PC-9 (cell line): ENCODE data around the gene DNAJC7. TPM values are rescaled to one million over a fixed set of nuclear protein-coding genes. Genes with fewer than 3 reads are reported as not detected.

Experiments used
- BruUV-seq: library from RNA; stranded (reverse); fragments of 400-500 nt; replicated peaks from 2 replicates; lab custom pipeline; 2021; lab: Mats Ljungman, UMichigan
- CTCF ChIA-PET: fragments of 300-600 bp; sonication (Branson Sonifier 250); formaldehyde crosslinking; loops from one replicate; lab custom pipeline; 2022; ENCODE audit warnings: antibody characterized with exemption; lab: Charles Lee
- POLR2A ChIA-PET: fragments of 300-600 bp; sonication (Branson Sonifier 250); formaldehyde crosslinking; loops from one replicate; lab custom pipeline; 2022; ENCODE audit warnings: antibody characterized with exemption; ENCODE audit not compliant: unreplicated experiment; lab: Charles Lee
- DNase-seq, 2 experiments: peaks; one replicate each; pipeline versions ENCODE4 v3.0.0 to v3.0.0-alpha.2; 2015 to 2022; ENCODE audit warnings: mixed read lengths in 1 of 2
- H2AFZ ChIP-seq: fragments of 200-600 bp; sonication (generic); 2 replicates; pipeline ENCODE4 v1.8.1; 2017; ENCODE audit warnings: antibody characterized with exemption
- H3F3A ChIP-seq: fragments of 200-600 bp; sonication (generic); 2 replicates; pipeline ENCODE4 v1.8.1; 2017; ENCODE audit warnings: antibody characterized with exemption, mild to moderate bottlenecking, low read depth; ENCODE audit not compliant: insufficient read depth
- H3K27ac ChIP-seq: fragments of 200-600 bp; sonication (generic); 2 replicates; pipeline ENCODE4 v1.6.1; 2016; ENCODE audit warnings: mixed run types
- H3K27me3 ChIP-seq: fragments of 200-600 bp; sonication (generic); 2 replicates; pipeline ENCODE4 v1.6.1; 2016; ENCODE audit warnings: low read depth, mixed run types; ENCODE audit not compliant: insufficient read depth
- H3K36me3 ChIP-seq: fragments of 200-600 bp; sonication (generic); 2 replicates; pipeline ENCODE4 v1.6.1; 2016; ENCODE audit warnings: low read depth, mixed run types
- H3K4me1 ChIP-seq: fragments of 200-600 bp; sonication (generic); replicated peaks from 2 replicates; pipeline ENCODE4 v1.6.1; 2016; ENCODE audit warnings: mixed run types; ENCODE audit not compliant: insufficient read depth
- H3K4me2 ChIP-seq: fragments of 200-600 bp; sonication (generic); 2 replicates; pipeline ENCODE4 v1.6.1; 2017; ENCODE audit warnings: mixed run types
- H3K4me3 ChIP-seq: fragments of 200-600 bp; sonication (generic); 2 replicates; pipeline ENCODE4 v1.6.1; 2016; ENCODE audit warnings: mixed run types
- H3K79me2 ChIP-seq: fragments of 200-600 bp; sonication (generic); 2 replicates; pipeline ENCODE4 v1.6.1; 2017; ENCODE audit warnings: low read depth, mixed run types
- H3K9me2 ChIP-seq: fragments of 200-600 bp; sonication (generic); 2 replicates; pipeline ENCODE4 v1.8.1; 2017; ENCODE audit warnings: mild to moderate bottlenecking; ENCODE audit not compliant: insufficient read depth
- H3K9me3 ChIP-seq: fragments of 200-600 bp; sonication (generic); 2 replicates; pipeline ENCODE4 v1.8.1; 2016; ENCODE audit warnings: low read depth; ENCODE audit not compliant: insufficient read depth
- H4K20me1 ChIP-seq: fragments of 200-600 bp; sonication (generic); 2 replicates; pipeline ENCODE4 v1.8.1; 2017; ENCODE audit not compliant: insufficient read depth
- EZH2 ChIP-seq: fragments of 200-600 bp; sonication (generic); IDR thresholded peaks from 2 replicates; pipeline ENCODE4 v1.8.0; 2017; ENCODE audit warnings: antibody characterized with exemption, low read depth
- intact Hi-C: fragments of 100-400 bp; cut with micrococcal nuclease; formaldehyde crosslinking; loops from one replicate; pipeline ENCODE4 v1.10.0; 2022; ENCODE audit not compliant: unreplicated experiment
- total RNA-seq: library from RNA; stranded (reverse); gene quantifications from 2 replicates; pipeline ENCODE4 v1.2.3, GENCODE V29; 2021
- TF ChIP-seq, protein P1 (sequence below): fragments of 200-600 bp; sonication (generic); conservative IDR thresholded peaks from 2 replicates; pipeline ENCODE4 v1.6.1; 2017; ENCODE audit warnings: mixed run types, antibody characterized with exemption, mild to moderate bottlenecking, moderate library complexity

Gene DNAJC7
- total RNA-seq, 1 experiment from 2014 or later, result 96.1 TPM

DNA sequence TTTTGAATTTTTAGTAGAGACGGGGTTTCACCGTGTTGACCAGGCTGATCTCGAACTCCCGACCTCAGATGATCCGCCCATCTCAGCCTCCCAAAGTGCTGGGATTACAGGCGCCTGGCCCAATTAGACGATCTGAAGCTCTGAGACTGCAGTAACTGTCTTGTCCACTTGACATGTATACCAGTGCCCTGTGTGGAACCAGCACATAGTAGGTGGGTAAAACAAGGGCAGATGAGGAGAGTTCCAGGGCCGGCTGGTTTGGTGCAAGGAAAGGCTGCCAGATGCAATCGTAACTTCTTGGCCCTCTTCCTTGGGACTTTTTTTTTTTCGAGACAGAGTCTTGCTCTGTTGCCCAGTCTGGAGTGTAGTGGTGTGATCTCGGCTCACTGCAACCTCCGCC is 30.1 kb upstream of the DNAJC7 start:
- no peaks in the 10 kb centered on the region for H3K27me3 ChIP-seq
- H3K4me1 ChIP-seq, result 0 out of 2 replicates have a peak, but pooled peaks cover 3% of the 10 kb centered on the region
- no peaks in the 10 kb centered on the region for H4K20me1 ChIP-seq
- H3K9me3 ChIP-seq, result no peaks in the 10 kb centered on the region
- no peaks in the 10 kb centered on the region for H3K9me2 ChIP-seq
- H2AFZ ChIP-seq, result no peak overlapping the region
- ChIA-PET CTCF (no interaction called here), POLR2A (no interaction called here)
- intact Hi-C loops, result no loop called here
- no TSS peak for BruUV-seq
- DNase-seq, result no peak
- no peaks in the 10 kb centered on the region for H3F3A ChIP-seq
- H3K27ac ChIP-seq, result no peak overlapping the region
- no peak overlapping the region for H3K4me3 ChIP-seq
- H3K4me2 ChIP-seq, result no peak overlapping the region
- TF ChIP-seq EZH2, result no peak
- TF ChIP-seq, protein P1, sequence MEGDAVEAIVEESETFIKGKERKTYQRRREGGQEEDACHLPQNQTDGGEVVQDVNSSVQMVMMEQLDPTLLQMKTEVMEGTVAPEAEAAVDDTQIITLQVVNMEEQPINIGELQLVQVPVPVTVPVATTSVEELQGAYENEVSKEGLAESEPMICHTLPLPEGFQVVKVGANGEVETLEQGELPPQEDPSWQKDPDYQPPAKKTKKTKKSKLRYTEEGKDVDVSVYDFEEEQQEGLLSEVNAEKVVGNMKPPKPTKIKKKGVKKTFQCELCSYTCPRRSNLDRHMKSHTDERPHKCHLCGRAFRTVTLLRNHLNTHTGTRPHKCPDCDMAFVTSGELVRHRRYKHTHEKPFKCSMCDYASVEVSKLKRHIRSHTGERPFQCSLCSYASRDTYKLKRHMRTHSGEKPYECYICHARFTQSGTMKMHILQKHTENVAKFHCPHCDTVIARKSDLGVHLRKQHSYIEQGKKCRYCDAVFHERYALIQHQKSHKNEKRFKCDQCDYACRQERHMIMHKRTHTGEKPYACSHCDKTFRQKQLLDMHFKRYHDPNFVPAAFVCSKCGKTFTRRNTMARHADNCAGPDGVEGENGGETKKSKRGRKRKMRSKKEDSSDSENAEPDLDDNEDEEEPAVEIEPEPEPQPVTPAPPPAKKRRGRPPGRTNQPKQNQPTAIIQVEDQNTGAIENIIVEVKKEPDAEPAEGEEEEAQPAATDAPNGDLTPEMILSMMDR, result no peak
- H3K36me3 ChIP-seq, result no peaks in the 10 kb centered on the region
- no peaks in the 10 kb centered on the region for H3K79me2 ChIP-seq

DNA sequence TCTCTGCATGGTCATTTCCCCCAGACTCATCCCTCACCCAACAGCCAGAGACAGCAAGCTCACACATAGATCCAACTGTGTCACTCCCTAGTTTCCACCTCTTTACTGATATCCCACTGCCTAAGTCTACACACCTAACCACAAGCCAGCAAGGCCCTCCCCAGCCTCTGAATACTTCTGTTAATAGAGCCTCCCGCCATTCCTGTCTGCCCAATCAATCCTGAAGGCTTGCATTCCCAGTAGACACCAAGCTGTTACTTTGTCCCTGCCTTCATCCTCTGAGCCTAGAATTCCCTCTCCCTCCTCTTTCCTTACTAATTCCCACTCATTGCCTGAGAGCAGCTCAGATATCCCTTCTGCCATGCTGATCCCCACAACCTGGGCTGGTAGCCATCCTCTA is 28.5 kb upstream of the DNAJC7 start:
- no peak overlapping the region for H3K4me2 ChIP-seq
- intact Hi-C loops, result no loop called here
- TF ChIP-seq, protein P1, result no peak
- no peak for TF ChIP-seq EZH2
- no peaks in the 10 kb centered on the region for H3K36me3 ChIP-seq
- no peaks in the 10 kb centered on the region for H3K9me3 ChIP-seq
- POLR2A ChIA-PET, result no interaction called here
- no peaks in the 10 kb centered on the region for H3K27me3 ChIP-seq
- BruUV-seq, result no TSS peak
- no peaks in the 10 kb centered on the region for H3K9me2 ChIP-seq
- H3K27ac ChIP-seq, result no peak overlapping the region
- no peaks in the 10 kb centered on the region for H3K79me2 ChIP-seq
- CTCF ChIA-PET, result no interaction called here
- H3K4me3 ChIP-seq, result no peak overlapping the region
- H4K20me1 ChIP-seq, result no peaks in the 10 kb centered on the region
- H3F3A ChIP-seq, result no peaks in the 10 kb centered on the region
- 0 out of 2 replicates have a peak, but pooled peaks cover under 1% of the 10 kb centered on the region for H3K4me1 ChIP-seq
- H2AFZ ChIP-seq, result no peak overlapping the region
- DNase-seq, result no peak

DNA sequence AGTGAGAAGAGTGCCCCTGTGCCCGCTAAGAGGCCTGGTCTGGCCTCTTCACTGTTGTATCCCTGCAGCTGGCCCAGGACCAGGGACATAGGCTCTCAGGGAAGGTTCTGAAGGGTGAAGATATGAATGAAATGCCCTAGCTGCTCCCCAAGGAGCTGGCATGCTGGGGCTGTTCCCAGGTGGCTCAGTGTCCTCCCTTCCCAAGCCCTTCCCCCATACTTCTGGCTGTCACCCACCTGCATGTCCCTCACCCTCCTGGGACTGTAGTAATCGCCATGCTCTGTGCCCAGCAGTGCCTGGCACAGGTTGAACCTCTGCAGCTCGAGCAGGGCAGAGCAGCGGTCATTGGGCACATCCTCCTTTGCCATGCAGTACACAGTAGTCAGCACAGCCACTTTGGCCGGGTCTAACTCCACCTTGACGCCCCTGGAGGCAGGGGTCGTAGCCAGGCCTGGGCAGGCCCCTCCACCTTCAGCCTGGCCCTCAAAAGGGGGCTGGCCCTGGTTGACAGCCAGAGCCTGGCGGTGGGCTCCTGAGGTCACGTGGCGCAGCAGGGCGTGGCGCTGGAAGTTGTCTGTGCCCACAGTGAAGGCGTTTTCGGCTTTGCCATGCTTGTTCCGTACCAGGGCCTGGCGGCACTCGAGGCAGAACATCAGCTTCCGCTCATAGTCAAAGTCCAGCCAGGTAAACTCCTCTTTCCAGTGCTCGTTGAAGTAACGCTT is 25.5 kb upstream of the DNAJC7 start:
- H3K9me2 ChIP-seq, result no peaks in the 10 kb centered on the region
- BruUV-seq, result no TSS peak
- no peak overlapping the region for H3K4me3 ChIP-seq
- TF ChIP-seq, protein P1, result no peak
- TF ChIP-seq EZH2, result no peak
- H2AFZ ChIP-seq, result no peak overlapping the region
- no peaks in the 10 kb centered on the region for H3K4me1 ChIP-seq
- H4K20me1 ChIP-seq, result no peaks in the 10 kb centered on the region
- no peaks in the 10 kb centered on the region for H3K9me3 ChIP-seq
- H3K36me3 ChIP-seq, result no peaks in the 10 kb centered on the region
- H3K4me2 ChIP-seq, result no peak overlapping the region
- ChIA-PET POLR2A (no interaction called here), CTCF (no interaction called here)
- no peaks in the 10 kb centered on the region for H3K79me2 ChIP-seq
- no peak overlapping the region for H3K27ac ChIP-seq
- H3F3A ChIP-seq, result no peaks in the 10 kb centered on the region
- no peaks in the 10 kb centered on the region for H3K27me3 ChIP-seq
- intact Hi-C loops, result no loop called here
- no peak for DNase-seq
